WTC11 (cell line): ENCODE measurements around the gene CALM3. TPM values are rescaled to one million over a fixed set of nuclear protein-coding genes. Genes with fewer than 3 reads are reported as not detected.
A peak's percentile ranks its signal among the peaks of the same experiment; 100 is the strongest.

Source experiments
- ATAC-seq: fragments of 200-7000 bp; cut with Tn5 transposase; 2 replicates; pipeline ENCODE4 v1.10.0; 2021; ENCODE audit warnings: mild to moderate bottlenecking, moderate library complexity
- CTCF ChIA-PET: fragments of 300-600 bp; sonication (Branson Sonifier 250); formaldehyde crosslinking; loops from one replicate; lab custom pipeline; 2021; ENCODE audit warnings: antibody characterized with exemption; lab: Charles Lee
- POLR2A ChIA-PET: fragments of 350-600 bp; sonication (Branson Sonifier 250); formaldehyde crosslinking; loops from one replicate; lab custom pipeline; 2021; ENCODE audit warnings: antibody characterized with exemption; lab: Charles Lee
- DNase-seq: peaks from one replicate; pipeline ENCODE4 v3.0.0; 2021; ENCODE audit warnings: low spot score
- H3K27ac Mint-ChIP-seq: 2 replicates; pipeline ENCODE4 v1.8.0; 2021; ENCODE audit warnings: mixed read lengths
- H3K27me3 Mint-ChIP-seq: 2 replicates; pipeline ENCODE4 v1.8.0; 2021; ENCODE audit warnings: low read depth, mild to moderate bottlenecking, moderate library complexity, mixed read lengths
- H3K36me3 Mint-ChIP-seq: 2 replicates; pipeline ENCODE4 v1.8.0; 2021; ENCODE audit warnings: mixed read lengths
- H3K4me1 Mint-ChIP-seq: 2 replicates; pipeline ENCODE4 v1.8.0; 2022; ENCODE audit warnings: mixed read lengths
- H3K4me3 Mint-ChIP-seq: 2 replicates; pipeline ENCODE4 v1.8.0; 2021; ENCODE audit warnings: mild to moderate bottlenecking, moderate library complexity, mixed read lengths
- H3K9me3 Mint-ChIP-seq: 2 replicates; pipeline ENCODE4 v1.8.0; 2021; ENCODE audit warnings: mixed read lengths
- CBFB ChIP-seq: sonication (generic); formaldehyde crosslinking; IDR thresholded peaks from 2 replicates; pipeline ENCODE4 v1.8.1; 2022; ENCODE audit warnings: mild to moderate bottlenecking, low read depth, missing genetic modification reagents
- E2F5 ChIP-seq: sonication (generic); formaldehyde crosslinking; IDR thresholded peaks from 2 replicates; pipeline ENCODE4 v1.8.1; 2022; ENCODE audit warnings: mild to moderate bottlenecking, moderate library complexity, missing genetic modification reagents
- ETV6 ChIP-seq: sonication (generic); formaldehyde crosslinking; IDR thresholded peaks from 2 replicates; pipeline ENCODE4 v1.8.1; 2022; ENCODE audit warnings: mild to moderate bottlenecking, missing genetic modification reagents
- FOXJ3 ChIP-seq: sonication (generic); formaldehyde crosslinking; IDR thresholded peaks from 2 replicates; pipeline ENCODE4 v1.9.0; 2021; ENCODE audit warnings: missing genetic modification reagents, mild to moderate bottlenecking, borderline replicate concordance
- GABPB1 ChIP-seq: sonication (generic); formaldehyde crosslinking; IDR thresholded peaks from 2 replicates; pipeline ENCODE4 v1.8.1; 2023; ENCODE audit warnings: mild to moderate bottlenecking, missing genetic modification reagents
- HMGXB4 ChIP-seq: sonication (generic); formaldehyde crosslinking; IDR thresholded peaks from 2 replicates; pipeline ENCODE4 v1.8.1; 2023; ENCODE audit warnings: mild to moderate bottlenecking, moderate library complexity, missing genetic modification reagents
- JUN ChIP-seq: sonication (generic); formaldehyde crosslinking; IDR thresholded peaks from 2 replicates; pipeline ENCODE4 v1.8.0; 2023; ENCODE audit warnings: mild to moderate bottlenecking, missing genetic modification reagents
- TCF7 ChIP-seq: sonication (generic); formaldehyde crosslinking; IDR thresholded peaks from 2 replicates; pipeline ENCODE4 v1.8.0; 2022; ENCODE audit warnings: mild to moderate bottlenecking, low read depth, missing genetic modification reagents, moderate library complexity
- USF1 ChIP-seq: sonication (generic); formaldehyde crosslinking; IDR thresholded peaks from 2 replicates; pipeline ENCODE4 v1.8.0; 2022; ENCODE audit warnings: mild to moderate bottlenecking, missing genetic modification reagents
- ZNF219 ChIP-seq: sonication (generic); formaldehyde crosslinking; IDR thresholded peaks from 2 replicates; pipeline ENCODE4 v1.8.0; 2023; ENCODE audit warnings: missing genetic modification reagents, mild to moderate bottlenecking, borderline replicate concordance
- ZSCAN18 ChIP-seq: fragments of 250-450 bp; sonication (Bioruptor Pico); IDR thresholded peaks from 2 replicates; pipeline ENCODE4 v2.1.2; 2022; ENCODE audit warnings: mild to moderate bottlenecking, moderate library complexity
- total RNA-seq: library from RNA; stranded (reverse); gene quantifications from 3 replicates; pipeline ENCODE4 v1.2.3, GENCODE V29; 2021
- TF ChIP-seq, protein P1 (sequence below): fragments of 250-450 bp; sonication (Bioruptor Pico); IDR thresholded peaks from 2 replicates; pipeline ENCODE4 v1.8.0; 2021; ENCODE audit warnings: mild to moderate bottlenecking
- TF ChIP-seq, protein P2 (sequence below): sonication (generic); formaldehyde crosslinking; IDR thresholded peaks from 2 replicates; pipeline ENCODE4 v1.8.1; 2022; ENCODE audit warnings: low read depth, missing genetic modification reagents, borderline replicate concordance
- TF ChIP-seq, protein P3 (sequence below): sonication (generic); formaldehyde crosslinking; IDR thresholded peaks from 2 replicates; pipeline ENCODE4 v1.8.1; 2022; ENCODE audit warnings: mild to moderate bottlenecking, missing genetic modification reagents, moderate library complexity, borderline replicate concordance
- TF ChIP-seq, protein P4 (sequence below): fragments of 250-450 bp; sonication (Bioruptor Pico); IDR thresholded peaks from 2 replicates; pipeline ENCODE4 v1.9.0; 2021; ENCODE audit warnings: mild to moderate bottlenecking, borderline replicate concordance

The CALM3 gene
- total RNA-seq, 1 experiment from 2014 or later: 306 TPM

GRCh38 chr19:46578450-46578849 is 22.7 kb upstream of the CALM3 start (continued):
- TF ChIP-seq HMGXB4 (CRISPR knock-in tag): no peak
- TF ChIP-seq GABPB1 (CRISPR knock-in tag): no peak
- TF ChIP-seq, protein P1, sequence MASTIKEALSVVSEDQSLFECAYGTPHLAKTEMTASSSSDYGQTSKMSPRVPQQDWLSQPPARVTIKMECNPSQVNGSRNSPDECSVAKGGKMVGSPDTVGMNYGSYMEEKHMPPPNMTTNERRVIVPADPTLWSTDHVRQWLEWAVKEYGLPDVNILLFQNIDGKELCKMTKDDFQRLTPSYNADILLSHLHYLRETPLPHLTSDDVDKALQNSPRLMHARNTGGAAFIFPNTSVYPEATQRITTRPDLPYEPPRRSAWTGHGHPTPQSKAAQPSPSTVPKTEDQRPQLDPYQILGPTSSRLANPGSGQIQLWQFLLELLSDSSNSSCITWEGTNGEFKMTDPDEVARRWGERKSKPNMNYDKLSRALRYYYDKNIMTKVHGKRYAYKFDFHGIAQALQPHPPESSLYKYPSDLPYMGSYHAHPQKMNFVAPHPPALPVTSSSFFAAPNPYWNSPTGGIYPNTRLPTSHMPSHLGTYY: no peak
- TF ChIP-seq JUN (CRISPR knock-in tag): no peak
- TF ChIP-seq CBFB (CRISPR knock-in tag): no peak
- TF ChIP-seq FOXJ3 (CRISPR knock-in tag): no peak
- TF ChIP-seq, protein P2, sequence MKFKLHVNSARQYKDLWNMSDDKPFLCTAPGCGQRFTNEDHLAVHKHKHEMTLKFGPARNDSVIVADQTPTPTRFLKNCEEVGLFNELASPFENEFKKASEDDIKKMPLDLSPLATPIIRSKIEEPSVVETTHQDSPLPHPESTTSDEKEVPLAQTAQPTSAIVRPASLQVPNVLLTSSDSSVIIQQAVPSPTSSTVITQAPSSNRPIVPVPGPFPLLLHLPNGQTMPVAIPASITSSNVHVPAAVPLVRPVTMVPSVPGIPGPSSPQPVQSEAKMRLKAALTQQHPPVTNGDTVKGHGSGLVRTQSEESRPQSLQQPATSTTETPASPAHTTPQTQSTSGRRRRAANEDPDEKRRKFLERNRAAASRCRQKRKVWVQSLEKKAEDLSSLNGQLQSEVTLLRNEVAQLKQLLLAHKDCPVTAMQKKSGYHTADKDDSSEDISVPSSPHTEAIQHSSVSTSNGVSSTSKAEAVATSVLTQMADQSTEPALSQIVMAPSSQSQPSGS: no peak
- TF ChIP-seq, protein P3, sequence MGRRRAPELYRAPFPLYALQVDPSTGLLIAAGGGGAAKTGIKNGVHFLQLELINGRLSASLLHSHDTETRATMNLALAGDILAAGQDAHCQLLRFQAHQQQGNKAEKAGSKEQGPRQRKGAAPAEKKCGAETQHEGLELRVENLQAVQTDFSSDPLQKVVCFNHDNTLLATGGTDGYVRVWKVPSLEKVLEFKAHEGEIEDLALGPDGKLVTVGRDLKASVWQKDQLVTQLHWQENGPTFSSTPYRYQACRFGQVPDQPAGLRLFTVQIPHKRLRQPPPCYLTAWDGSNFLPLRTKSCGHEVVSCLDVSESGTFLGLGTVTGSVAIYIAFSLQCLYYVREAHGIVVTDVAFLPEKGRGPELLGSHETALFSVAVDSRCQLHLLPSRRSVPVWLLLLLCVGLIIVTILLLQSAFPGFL (CRISPR knock-in tag): no peak
- TF ChIP-seq ZNF219 (CRISPR knock-in tag): no peak

DNA sequence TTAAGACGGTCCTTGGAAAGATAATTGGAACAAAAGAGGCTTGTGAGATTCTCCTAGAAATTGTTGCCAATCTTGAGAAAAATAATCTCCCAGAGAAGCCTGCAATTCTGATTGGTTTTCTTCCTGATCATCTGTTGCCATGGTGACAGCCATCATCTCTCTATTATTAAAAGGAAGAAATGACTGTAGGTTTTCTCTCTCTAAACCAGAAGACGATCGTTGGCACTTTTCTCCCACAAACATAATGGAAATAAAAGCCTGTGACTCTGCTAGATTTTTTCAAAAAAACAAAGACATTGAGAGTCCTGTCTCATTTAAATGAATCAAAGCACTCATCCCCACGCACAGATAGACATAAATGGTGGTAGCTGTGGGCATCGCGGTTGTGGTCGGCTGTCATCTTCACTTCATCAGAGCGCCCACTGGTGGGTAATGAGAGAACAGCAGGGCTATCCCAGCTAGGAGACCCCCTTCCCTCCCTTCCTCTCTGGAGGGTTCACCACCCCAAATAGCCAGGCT is 21.7 kb upstream of the CALM3 start:
- ATAC-seq (0 out of 2 replicates have a peak, but pooled peaks have one; percentile 36), DNase-seq (no peak)
- TF ChIP-seq, protein P4, sequence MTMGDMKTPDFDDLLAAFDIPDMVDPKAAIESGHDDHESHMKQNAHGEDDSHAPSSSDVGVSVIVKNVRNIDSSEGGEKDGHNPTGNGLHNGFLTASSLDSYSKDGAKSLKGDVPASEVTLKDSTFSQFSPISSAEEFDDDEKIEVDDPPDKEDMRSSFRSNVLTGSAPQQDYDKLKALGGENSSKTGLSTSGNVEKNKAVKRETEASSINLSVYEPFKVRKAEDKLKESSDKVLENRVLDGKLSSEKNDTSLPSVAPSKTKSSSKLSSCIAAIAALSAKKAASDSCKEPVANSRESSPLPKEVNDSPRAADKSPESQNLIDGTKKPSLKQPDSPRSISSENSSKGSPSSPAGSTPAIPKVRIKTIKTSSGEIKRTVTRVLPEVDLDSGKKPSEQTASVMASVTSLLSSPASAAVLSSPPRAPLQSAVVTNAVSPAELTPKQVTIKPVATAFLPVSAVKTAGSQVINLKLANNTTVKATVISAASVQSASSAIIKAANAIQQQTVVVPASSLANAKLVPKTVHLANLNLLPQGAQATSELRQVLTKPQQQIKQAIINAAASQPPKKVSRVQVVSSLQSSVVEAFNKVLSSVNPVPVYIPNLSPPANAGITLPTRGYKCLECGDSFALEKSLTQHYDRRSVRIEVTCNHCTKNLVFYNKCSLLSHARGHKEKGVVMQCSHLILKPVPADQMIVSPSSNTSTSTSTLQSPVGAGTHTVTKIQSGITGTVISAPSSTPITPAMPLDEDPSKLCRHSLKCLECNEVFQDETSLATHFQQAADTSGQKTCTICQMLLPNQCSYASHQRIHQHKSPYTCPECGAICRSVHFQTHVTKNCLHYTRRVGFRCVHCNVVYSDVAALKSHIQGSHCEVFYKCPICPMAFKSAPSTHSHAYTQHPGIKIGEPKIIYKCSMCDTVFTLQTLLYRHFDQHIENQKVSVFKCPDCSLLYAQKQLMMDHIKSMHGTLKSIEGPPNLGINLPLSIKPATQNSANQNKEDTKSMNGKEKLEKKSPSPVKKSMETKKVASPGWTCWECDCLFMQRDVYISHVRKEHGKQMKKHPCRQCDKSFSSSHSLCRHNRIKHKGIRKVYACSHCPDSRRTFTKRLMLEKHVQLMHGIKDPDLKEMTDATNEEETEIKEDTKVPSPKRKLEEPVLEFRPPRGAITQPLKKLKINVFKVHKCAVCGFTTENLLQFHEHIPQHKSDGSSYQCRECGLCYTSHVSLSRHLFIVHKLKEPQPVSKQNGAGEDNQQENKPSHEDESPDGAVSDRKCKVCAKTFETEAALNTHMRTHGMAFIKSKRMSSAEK: no peak
- Mint-ChIP-seq H3K36me3 (no peaks in the 10 kb centered on the region), H3K4me3 (no peak overlapping the region), H3K27me3 (peaks cover 2% of the 10 kb centered on the region), H3K9me3 (no peaks in the 10 kb centered on the region), H3K4me1 (peaks cover 3% of the 10 kb centered on the region; the same call in 1 of the 2 replicates), H3K27ac (no peak overlapping the region)
- ChIA-PET POLR2A (no interaction called here), CTCF (interaction anchor here (0.6 to 1.6 kb wide), 6 partner anchors 8 to 174 kb away, joined by 3 to 6 read pairs (median 4); no protein-coding TSS in a partner anchor)

GRCh38 chr19:46580247-46580646 is 20.9 kb upstream of the CALM3 start:
- H3K27me3 Mint-ChIP-seq: peaks cover 2% of the 10 kb centered on the region
- ChIA-PET POLR2A (no interaction called here), CTCF (interaction anchor here (1.0 to 1.3 kb wide), 3 partner anchors 9 to 81 kb away, joined by 3 to 4 read pairs (median 4); no protein-coding TSS in a partner anchor)
- no peak overlapping the region for H3K27ac Mint-ChIP-seq
- H3K36me3 Mint-ChIP-seq: no peaks in the 10 kb centered on the region
- no peak for DNase-seq
- no peak for TF ChIP-seq USF1 (CRISPR knock-in tag)
- TF ChIP-seq TCF7: no peak
- no peak for TF ChIP-seq E2F5 (CRISPR knock-in tag)
- no peak for TF ChIP-seq ZSCAN18
- no peak for TF ChIP-seq ETV6 (CRISPR knock-in tag)
- H3K9me3 Mint-ChIP-seq: no peaks in the 10 kb centered on the region
- ATAC-seq: no peak
- H3K4me1 Mint-ChIP-seq: no peaks in the 10 kb centered on the region
- H3K4me3 Mint-ChIP-seq: no peak overlapping the region
